Smooth muscle cell (in vitro differentiated cells): Measurements from ENCODE around the gene DNAH14. TPM values are rescaled to one million over a fixed set of nuclear protein-coding genes. Genes with fewer than 3 reads are reported as not detected.

Source experiments
- DNase-seq: peaks from one replicate; lab custom pipeline; 2025; ENCODE audit not compliant: unreplicated experiment; lab: John Stamatoyannopoulos, UW
- H2AFZ ChIP-seq: fragments of 200-600 bp; sonication (generic); 2 replicates; pipeline ENCODE4 v1.6.0; 2016; ENCODE audit warnings: antibody characterized with exemption, low read depth, mild to moderate bottlenecking
- H3F3A ChIP-seq: fragments of 200-600 bp; sonication (generic); 2 replicates; pipeline ENCODE4 v1.6.0; 2017; ENCODE audit warnings: antibody characterized with exemption, low read depth
- H3K27ac ChIP-seq: fragments of 200-600 bp; sonication (generic); 2 replicates; pipeline ENCODE4 v1.5.1; 2016; ENCODE audit warnings: low read depth, mild to moderate bottlenecking
- H3K27me3 ChIP-seq: fragments of 200-600 bp; sonication (generic); 2 replicates; pipeline ENCODE4 v1.6.1; 2016; ENCODE audit warnings: low read depth, mild to moderate bottlenecking
- H3K36me3 ChIP-seq: fragments of 200-600 bp; sonication (generic); 2 replicates; pipeline ENCODE4 v1.5.1; 2016; ENCODE audit warnings: low read depth
- H3K4me1 ChIP-seq: fragments of 200-600 bp; sonication (generic); 2 replicates; pipeline ENCODE4 v1.5.1; 2016; ENCODE audit warnings: low read depth
- H3K4me2 ChIP-seq: fragments of 200-600 bp; sonication (generic); 2 replicates; pipeline ENCODE4 v1.6.0; 2016; ENCODE audit warnings: mild to moderate bottlenecking
- H3K4me3 ChIP-seq: fragments of 200-600 bp; sonication (generic); 2 replicates; pipeline ENCODE4 v1.5.1; 2016; ENCODE audit warnings: mild to moderate bottlenecking
- H3K79me2 ChIP-seq: fragments of 200-600 bp; sonication (generic); 2 replicates; pipeline ENCODE4 v1.6.0; 2016; ENCODE audit warnings: low read depth, mild to moderate bottlenecking
- H3K9ac ChIP-seq: fragments of 200-600 bp; sonication (generic); 2 replicates; pipeline ENCODE4 v1.6.0; 2016; ENCODE audit warnings: low read depth
- H3K9me3 ChIP-seq: fragments of 200-600 bp; sonication (generic); replicated peaks from 2 replicates; pipeline ENCODE4 v1.5.1; 2016; ENCODE audit warnings: low read depth
- H4K20me1 ChIP-seq: fragments of 200-600 bp; sonication (generic); 2 replicates; pipeline ENCODE4 v1.6.0; 2016; ENCODE audit warnings: low read depth
- WGBS: methylation state at CpG from one replicate; pipeline ENCODE4 v1.1.7; 2016; ENCODE audit warnings: low lambda C conversion rate; 5-methylcytosine and 5-hydroxymethylcytosine counted together
- polyA plus RNA-seq: library from polyadenylated mRNA; unstranded; fragments of >200 nt; fragmentation: Nextera tagmentation; extraction: Ambion mirVana; gene quantifications from 2 replicates; pipeline ENCODE4 v1.2.1, GENCODE V29; 2016
- total RNA-seq: library from RNA; depleted of rRNA; stranded (reverse); fragments of >200 nt; gene quantifications from 2 replicates; pipeline ENCODE4 v1.2.3, GENCODE V29; 2014
- TF ChIP-seq, protein P1 (sequence below): fragments of 200-600 bp; sonication (generic); IDR thresholded peaks from 2 replicates; pipeline ENCODE4 v1.5.1; 2017; ENCODE audit warnings: borderline replicate concordance, mild to moderate bottlenecking, antibody characterized with exemption; ENCODE audit not compliant: insufficient read depth, poor library complexity, severe bottlenecking

The DNAH14 gene
- total and polyA plus RNA-seq, 2 experiments from 2014 or later: 9.4 to 44.0 TPM

DNA sequence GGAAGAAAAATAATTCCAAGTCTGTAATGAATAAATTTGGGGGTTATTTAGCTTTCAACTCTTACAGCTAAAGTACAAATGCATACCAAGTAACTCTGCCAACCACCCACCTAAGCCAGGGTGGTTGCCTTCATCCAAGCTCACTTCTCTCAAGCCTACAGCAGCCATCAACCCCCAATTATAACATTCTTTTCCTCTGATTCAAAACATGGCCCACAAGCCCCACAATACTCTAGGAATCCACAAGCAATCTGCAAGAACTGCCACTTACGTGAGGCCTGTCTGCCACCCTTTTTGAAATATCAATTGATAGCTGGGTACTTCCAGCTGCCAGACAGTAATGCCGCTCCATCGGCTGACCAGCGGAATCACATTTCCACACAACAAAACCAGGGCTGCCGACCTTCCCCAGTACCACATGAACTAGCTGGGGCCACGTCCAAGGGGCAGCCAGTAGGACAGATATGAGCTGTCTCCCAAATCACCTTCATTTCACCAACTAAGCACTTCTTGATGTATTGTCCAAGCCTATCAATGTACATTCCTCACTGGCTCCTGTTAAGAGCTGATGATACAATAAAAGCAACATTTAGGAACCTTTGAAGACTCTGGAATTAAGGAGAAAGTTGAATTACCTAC lies 495.2 kb downstream of the DNAH14 start:
- H4K20me1 ChIP-seq: peaks cover 77% of the 10 kb centered on the region
- H2AFZ ChIP-seq: no peak overlapping the region
- H3K36me3 ChIP-seq: no peaks in the 10 kb centered on the region
- 38% methylated on average over 6 of the region's 6 CpGs for WGBS
- peaks cover 5% of the 10 kb centered on the region for H3F3A ChIP-seq
- peaks cover 32% of the 10 kb centered on the region for H3K4me1 ChIP-seq
- peak overlapping the region; percentile 99 for H3K4me2 ChIP-seq
- TF ChIP-seq, protein P1, sequence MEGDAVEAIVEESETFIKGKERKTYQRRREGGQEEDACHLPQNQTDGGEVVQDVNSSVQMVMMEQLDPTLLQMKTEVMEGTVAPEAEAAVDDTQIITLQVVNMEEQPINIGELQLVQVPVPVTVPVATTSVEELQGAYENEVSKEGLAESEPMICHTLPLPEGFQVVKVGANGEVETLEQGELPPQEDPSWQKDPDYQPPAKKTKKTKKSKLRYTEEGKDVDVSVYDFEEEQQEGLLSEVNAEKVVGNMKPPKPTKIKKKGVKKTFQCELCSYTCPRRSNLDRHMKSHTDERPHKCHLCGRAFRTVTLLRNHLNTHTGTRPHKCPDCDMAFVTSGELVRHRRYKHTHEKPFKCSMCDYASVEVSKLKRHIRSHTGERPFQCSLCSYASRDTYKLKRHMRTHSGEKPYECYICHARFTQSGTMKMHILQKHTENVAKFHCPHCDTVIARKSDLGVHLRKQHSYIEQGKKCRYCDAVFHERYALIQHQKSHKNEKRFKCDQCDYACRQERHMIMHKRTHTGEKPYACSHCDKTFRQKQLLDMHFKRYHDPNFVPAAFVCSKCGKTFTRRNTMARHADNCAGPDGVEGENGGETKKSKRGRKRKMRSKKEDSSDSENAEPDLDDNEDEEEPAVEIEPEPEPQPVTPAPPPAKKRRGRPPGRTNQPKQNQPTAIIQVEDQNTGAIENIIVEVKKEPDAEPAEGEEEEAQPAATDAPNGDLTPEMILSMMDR: no peak
- DNase-seq: no peak
- peak overlapping the region; percentile 9 for H3K4me3 ChIP-seq
- H3K9ac ChIP-seq: peak overlapping the region; percentile 58
- H3K27me3 ChIP-seq: no peaks in the 10 kb centered on the region
- no peaks in the 10 kb centered on the region for H3K9me3 ChIP-seq
- peaks cover 67% of the 10 kb centered on the region for H3K79me2 ChIP-seq
- H3K27ac ChIP-seq: peak overlapping the region; percentile 64

DNA sequence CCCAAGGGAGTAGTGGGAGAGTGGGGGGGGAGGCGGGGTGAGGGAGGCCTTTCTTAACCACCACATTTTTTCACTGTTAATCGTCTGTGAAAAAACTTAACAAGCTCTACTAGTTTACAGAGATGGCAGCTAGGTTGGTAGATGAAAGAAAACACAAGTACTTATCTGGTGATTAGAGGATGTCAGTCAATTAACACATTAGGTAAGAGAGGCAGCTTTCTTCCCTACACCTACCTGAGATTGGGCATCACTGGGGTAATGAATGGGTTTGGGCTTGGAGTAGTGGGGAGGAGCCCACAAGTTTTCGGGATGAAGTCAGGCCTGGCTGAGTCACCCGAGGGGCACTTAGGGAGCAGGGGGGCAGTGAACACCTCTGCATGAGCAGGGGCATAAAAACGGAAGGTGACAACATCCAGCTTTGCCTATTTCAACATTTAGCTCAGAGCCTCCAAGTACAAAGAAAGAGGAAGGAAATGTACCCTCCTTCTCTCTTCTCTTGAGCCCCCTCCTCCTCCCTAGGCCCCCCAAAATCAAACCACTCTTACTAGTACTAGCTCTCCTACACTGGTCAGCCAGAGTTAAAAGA lies 495.8 kb downstream of the DNAH14 start:
- Histone ChIP-seq H3K36me3 (no peaks in the 10 kb centered on the region), H2AFZ (no peak overlapping the region), H3K27me3 (no peaks in the 10 kb centered on the region), H3K4me3 (peak overlapping the region; percentile 96), H4K20me1 (peaks cover 71% of the 10 kb centered on the region), H3K4me1 (peaks cover 32% of the 10 kb centered on the region), H3K9me3 (no peaks in the 10 kb centered on the region), H3F3A (peaks cover 5% of the 10 kb centered on the region), H3K27ac (peak overlapping the region; percentile 64), H3K4me2 (peak overlapping the region; percentile 99), H3K79me2 (peaks cover 65% of the 10 kb centered on the region), H3K9ac (peak overlapping the region; percentile 58)
- TF ChIP-seq, protein P1: no peak
- DNase-seq: no peak
- 14% methylated on average over 5 of the region's 5 CpGs for WGBS

DNA sequence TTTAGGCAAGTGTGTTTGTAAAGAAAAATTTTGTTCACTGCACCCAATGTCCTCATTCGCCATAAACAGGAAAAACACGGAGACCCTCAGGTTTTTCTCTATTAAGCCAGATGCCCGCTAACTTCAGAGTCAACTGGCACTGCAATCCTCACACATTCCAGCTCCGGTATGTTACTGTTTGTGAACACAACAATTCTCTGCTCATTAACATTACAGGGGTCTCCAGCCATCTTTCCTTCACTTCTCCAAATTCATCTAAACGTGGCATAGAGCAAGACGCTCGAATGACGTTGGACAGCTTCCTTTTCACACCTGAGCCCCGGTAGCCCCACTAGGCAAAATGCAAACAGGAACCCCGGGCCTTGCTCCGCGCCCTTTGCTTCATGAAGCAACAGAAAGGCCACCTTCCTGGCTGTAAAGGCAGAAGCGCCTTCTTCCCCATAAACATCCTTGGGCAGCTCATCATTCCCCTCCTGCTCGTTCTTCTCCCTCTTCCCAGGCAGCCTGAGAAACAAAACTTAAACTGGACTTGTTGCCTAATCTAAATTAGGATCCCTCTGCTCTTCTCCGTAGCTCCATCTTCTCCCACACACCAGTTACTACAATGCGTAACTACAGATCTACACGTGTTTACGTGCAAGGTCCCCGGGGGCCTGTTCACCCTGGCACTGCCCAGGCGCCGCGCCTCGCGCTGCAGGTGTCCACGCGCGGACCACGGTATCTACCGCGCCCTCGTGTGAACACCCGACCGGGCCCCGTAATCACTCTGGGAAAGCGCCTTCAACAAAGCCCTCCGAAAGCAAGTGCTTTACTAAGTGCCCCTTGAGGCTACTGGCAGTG lies 497.1 kb downstream of the DNAH14 start:
- Histone ChIP-seq H2AFZ (peak overlapping the region; percentile 98), H3K9ac (peak overlapping the region; percentile 80), H3K27me3 (no peaks in the 10 kb centered on the region), H3K9me3 (no peaks in the 10 kb centered on the region), H3K36me3 (no peaks in the 10 kb centered on the region), H3K4me3 (peak overlapping the region; percentile 96), H3F3A (peaks cover 5% of the 10 kb centered on the region), H4K20me1 (peaks cover 57% of the 10 kb centered on the region), H3K4me1 (peaks cover 32% of the 10 kb centered on the region), H3K4me2 (peak overlapping the region; percentile 99), H3K27ac (peak overlapping the region; percentile 71), H3K79me2 (peaks cover 57% of the 10 kb centered on the region)
- WGBS: 4% methylated on average over 32 of the region's 36 CpGs
- no peak for DNase-seq
- TF ChIP-seq, protein P1: no peak
